GM18511 (cell line): ENCODE data around the gene GAL3ST1.
"Not testable (repeated sequence)": the region's sequence is repeated elsewhere in the genome, so short reads cannot be mapped to it uniquely, and the experiment has no call there.

Source experiments
- ATAC-seq: cut with Tn5 transposase; IDR thresholded peaks from one replicate; pipeline ENCODE4 v1.9.1; 2021; ENCODE audit warnings: mild to moderate bottlenecking, moderate library complexity; ENCODE audit not compliant: unreplicated experiment

Gene GAL3ST1

GRCh38 chr22:30565341-30565740, 9.1 kb downstream of the GAL3ST1 start:
- no peak for ATAC-seq

GRCh38 chr22:30564761-30565119, 9.7 kb downstream of the GAL3ST1 start:
- no peak for ATAC-seq

GRCh38 chr22:30564045-30564760, 10.3 kb downstream of the GAL3ST1 start:
- no peak for ATAC-seq

GRCh38 chr22:30562366-30562765, 12.1 kb downstream of the GAL3ST1 start:
- ATAC-seq: no peak

GRCh38 chr22:30561402-30562189, 12.9 kb downstream of the GAL3ST1 start:
- no peak for ATAC-seq

- not testable (repeated sequence) for ATAC-seq
Measured at GRCh38 chr22:30560643-30561202, 13.7 kb downstream of the GAL3ST1 start.

- ATAC-seq: no peak
Measured at GRCh38 chr22:30559889-30560288, 14.6 kb downstream of the GAL3ST1 start.

- ATAC-seq: no peak
Measured at GRCh38 chr22:30557243-30557642, 17.2 kb downstream of the GAL3ST1 start.

- no peak for ATAC-seq
Measured at GRCh38 chr22:30556388-30556787, 18.1 kb downstream of the GAL3ST1 start.

GRCh38 chr22:30555282-30556210, 18.9 kb downstream of the GAL3ST1 start:
- ATAC-seq: no peak

GRCh38 chr22:30553971-30554370, 20.5 kb downstream of the GAL3ST1 start:
- ATAC-seq: no peak

- ATAC-seq: no peak
Measured at GRCh38 chr22:30552719-30553118, 21.7 kb downstream of the GAL3ST1 start.

GRCh38 chr22:30551813-30552212, 22.7 kb downstream of the GAL3ST1 start:
- ATAC-seq: not testable (repeated sequence)

GRCh38 chr22:30547188-30547587, 27.3 kb downstream of the GAL3ST1 start:
- ATAC-seq: no peak

- ATAC-seq: no peak
Measured at GRCh38 chr22:30546616-30547015, 27.8 kb downstream of the GAL3ST1 start, which contains the start of gene SEC14L6. Gene SEC14L6 (minus strand): TSS chr22:30546741. CDS start chr22:30546682, 59 bp downstream.

GRCh38 chr22:30542811-30543188, 31.7 kb downstream of the GAL3ST1 start:
- ATAC-seq: no peak

GRCh38 chr22:30541961-30542810, 32.3 kb downstream of the GAL3ST1 start:
- no peak for ATAC-seq

GRCh38 chr22:30541511-30541910, 33.0 kb downstream of the GAL3ST1 start:
- ATAC-seq: not testable (repeated sequence)

- no peak for ATAC-seq
Measured at GRCh38 chr22:30539368-30539767, 35.1 kb downstream of the GAL3ST1 start.

- ATAC-seq: no peak
Measured at GRCh38 chr22:30538280-30538679, 36.2 kb downstream of the GAL3ST1 start.
